ENCODE results near the gene SPAG16.

Gene SPAG16

GRCh38 chr2:214264171-214264570 is 979.9 kb downstream of the SPAG16 start:
- DNase-seq (ENCODE audit: low read depth in 2 of 2) = no peak

GRCh38 chr2:214265991-214266489 is 981.8 kb downstream of the SPAG16 start:
- DNase-seq (ENCODE audit: low read depth in 2 of 2) = no peak

DNA sequence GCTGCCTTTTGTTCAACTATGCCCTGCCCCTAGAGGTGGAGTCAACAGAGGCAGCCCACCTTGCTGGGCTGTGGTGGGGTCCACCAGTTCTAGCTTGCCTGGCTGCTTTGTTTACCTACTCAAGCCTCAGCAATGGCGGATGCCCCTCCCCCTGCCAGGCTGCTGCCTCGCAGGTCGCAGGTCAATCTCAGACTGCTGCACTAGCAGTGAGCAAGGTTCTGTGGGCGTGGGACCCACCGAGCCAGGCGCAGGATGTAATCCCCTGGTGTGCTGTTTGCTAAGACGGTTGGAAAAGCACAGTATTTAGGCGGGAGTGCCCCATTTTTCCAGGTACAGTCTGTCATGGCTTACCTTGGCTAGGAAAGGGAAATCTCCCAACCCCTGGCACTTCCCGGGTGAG is 993.6 kb downstream of the SPAG16 start:
- no peak for DNase-seq (ENCODE audit: low read depth in 2 of 2)

- DNase-seq (ENCODE audit: low read depth in 2 of 2) = no peak
Measured at GRCh38 chr2:214286011-214286410, 1001.7 kb downstream of the SPAG16 start.

DNA sequence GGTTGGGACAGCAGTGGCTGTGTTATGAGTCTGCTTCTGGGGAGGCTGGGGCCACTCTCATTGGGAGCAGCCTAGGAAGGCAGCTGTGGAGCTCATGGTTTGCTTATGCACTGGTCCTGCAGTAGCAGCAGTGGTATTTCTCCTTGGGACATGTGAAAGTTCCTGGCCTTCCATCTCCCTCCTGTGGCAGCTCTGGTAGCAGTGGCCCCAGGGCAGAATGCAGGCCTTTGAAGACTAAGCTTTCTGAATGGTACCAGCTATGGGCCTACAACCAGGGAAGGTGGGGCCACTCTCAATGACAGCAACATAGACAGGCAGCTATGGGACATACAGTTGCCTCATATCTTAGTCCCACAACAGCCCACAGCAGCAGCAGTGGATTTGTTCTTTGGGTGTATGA is 1009.3 kb downstream of the SPAG16 start:
- no peak for DNase-seq (ENCODE audit: low read depth in 2 of 2)

GRCh38 chr2:214294426-214294825 is 1010.2 kb downstream of the SPAG16 start:
- no peak for DNase-seq (ENCODE audit: low read depth in 2 of 2)

- no peak for DNase-seq (ENCODE audit: low read depth in 2 of 2)
Measured at GRCh38 chr2:214297423-214297822, 1013.2 kb downstream of the SPAG16 start.

GRCh38 chr2:214310319-214310718 is 1026.1 kb downstream of the SPAG16 start:
- DNase-seq (ENCODE audit: low read depth in 2 of 2) = no peak

GRCh38 chr2:214311031-214311533 is 1026.8 kb downstream of the SPAG16 start:
- DNase-seq (ENCODE audit: low read depth in 2 of 2) = no peak

DNA sequence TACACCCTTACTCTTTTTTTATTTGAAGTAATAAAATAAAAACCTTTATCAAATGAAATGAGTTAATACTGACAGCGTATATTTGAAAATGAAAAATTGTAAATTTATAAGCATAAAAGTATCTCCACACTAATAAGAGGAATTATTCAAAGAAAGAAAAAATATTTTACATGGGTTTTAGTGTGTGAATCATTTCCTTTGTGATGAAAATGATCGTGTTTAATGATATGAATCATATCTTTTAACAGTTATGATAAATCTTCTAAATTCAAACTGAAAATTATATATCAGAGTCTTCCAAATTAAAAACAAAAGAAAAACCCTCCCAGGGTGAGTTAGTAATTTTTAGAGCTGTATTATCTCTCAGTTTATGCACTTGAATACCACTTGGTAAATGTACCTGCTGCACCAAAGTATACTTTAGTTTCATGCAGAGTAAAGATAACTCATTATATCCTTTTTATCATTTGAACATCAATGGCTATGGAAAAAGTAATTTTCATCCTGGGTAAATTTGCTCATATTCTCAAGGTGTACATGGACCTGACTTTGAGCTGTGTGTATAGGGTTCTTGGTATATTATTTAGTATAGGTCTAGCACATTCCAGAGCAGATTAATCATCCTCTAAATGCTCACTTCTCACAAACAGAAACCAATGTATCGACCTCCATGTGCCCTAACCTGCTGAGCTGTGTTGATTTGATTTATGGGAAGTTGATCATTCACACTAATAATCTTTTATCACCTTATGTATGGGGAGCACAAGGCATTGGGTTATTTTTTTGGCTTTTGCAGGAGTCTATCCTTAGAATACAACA is 1027.9 kb downstream of the SPAG16 start:
- no peak for DNase-seq (ENCODE audit: low read depth in 2 of 2)

DNA sequence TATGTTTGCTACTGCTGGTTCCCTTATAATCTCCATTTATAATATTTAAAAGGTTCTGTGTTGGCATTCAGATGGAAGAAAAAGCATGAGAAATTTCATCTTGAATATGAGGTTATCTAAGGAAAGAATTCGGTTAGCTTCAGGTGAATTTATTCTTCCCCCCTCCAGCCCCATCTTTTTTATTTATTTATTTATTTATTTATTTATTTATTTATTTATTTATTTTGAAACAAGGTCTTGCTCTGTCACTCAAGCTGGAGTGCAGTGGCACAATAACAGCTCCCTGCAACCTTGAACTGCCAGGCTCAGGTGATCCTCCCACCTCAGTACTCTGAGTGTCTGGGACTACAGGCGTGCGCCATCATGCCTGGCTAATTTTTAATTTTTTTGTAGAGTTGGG is 1031.1 kb downstream of the SPAG16 start:
- DNase-seq (ENCODE audit: low read depth in 2 of 2) = no peak

- no peak for DNase-seq (ENCODE audit: low read depth in 2 of 2)
Measured at GRCh38 chr2:214320211-214320610, 1035.9 kb downstream of the SPAG16 start.

DNA sequence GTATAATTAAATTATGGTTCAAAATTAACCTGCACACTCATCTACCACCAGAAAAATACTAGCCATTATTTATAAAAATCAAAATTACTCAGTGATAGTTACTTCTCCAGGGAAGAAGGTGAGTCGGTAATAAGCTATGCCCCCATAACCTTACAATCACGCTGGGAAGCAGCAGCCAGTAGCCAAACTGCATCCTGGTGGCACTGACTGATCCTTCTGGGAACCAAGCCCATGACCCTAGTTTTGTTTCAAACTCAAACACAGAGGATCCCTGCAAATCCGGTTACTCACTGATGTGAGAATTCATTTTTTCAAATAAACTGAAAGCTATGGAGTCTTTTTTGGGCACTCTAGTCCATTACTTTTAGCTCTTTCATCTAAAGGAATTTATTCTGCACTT is 1038.4 kb downstream of the SPAG16 start:
- DNase-seq (ENCODE audit: low read depth in 2 of 2) = no peak

- no peak for DNase-seq (ENCODE audit: low read depth in 2 of 2)
Measured at GRCh38 chr2:214325404-214325803, 1041.1 kb downstream of the SPAG16 start.

DNA sequence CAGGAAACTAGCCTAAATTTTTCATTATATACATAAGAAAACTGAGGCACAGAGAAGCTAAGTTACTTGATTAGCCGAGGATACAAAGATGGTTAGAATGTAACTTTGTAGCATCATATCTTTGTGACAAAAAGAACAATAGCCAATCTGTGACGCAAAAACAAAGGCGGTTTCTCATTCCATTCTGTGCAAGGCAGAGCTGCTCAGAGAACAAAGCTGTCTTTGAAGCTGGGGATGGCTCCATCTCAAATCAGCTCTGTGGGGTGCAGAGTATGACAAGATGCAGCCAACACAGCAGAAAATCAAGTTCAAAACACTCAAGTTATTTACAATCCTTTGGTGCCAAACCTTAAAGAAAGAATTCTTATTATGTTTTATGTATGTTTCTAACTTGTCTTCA is 1044.7 kb downstream of the SPAG16 start:
- no peak for DNase-seq (ENCODE audit: low read depth in 2 of 2)

DNA sequence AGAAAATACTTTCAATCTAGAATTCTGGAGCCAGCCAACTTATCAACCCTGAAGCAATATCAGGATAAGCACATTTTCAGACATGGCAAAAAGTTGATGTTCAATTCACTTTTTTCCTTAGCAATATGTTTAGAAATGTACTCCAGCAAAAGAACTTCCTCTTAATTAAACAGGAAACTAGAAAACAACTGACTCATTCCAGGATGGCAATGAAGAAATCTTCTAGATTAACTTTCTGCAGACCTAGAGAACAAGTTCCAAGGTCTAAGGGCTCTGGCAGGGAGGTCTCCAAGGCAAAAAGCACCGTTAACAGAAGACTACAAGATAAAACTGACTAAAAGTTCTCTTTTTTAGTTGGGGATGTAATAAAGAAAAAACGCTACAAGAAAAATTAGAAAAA is 1057.4 kb downstream of the SPAG16 start:
- DNase-seq (ENCODE audit: low read depth in 2 of 2) = no peak

DNA sequence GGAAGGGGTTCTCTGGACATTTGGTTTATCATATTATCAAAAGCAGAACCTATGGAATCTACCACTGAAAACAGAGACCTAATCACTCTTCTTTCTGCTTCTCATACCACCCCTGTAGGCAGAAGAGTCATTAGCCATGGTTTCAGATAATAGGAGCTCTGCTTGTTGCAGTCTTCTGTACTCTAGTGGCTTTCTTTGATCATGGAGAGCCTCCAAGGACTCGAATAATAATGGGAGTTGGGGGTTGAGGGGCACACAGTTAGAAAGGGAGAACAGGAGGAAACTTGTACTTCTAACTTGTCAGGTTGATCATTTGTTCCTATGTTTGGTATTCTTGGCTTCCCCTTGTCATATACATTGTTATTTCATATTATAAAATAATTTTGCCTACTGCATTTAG is 1074.2 kb downstream of the SPAG16 start:
- no peak for DNase-seq (ENCODE audit: low read depth in 2 of 2)

- no peak for DNase-seq (ENCODE audit: low read depth in 2 of 2)
Measured at GRCh38 chr2:214361116-214361515, 1076.9 kb downstream of the SPAG16 start.

DNA sequence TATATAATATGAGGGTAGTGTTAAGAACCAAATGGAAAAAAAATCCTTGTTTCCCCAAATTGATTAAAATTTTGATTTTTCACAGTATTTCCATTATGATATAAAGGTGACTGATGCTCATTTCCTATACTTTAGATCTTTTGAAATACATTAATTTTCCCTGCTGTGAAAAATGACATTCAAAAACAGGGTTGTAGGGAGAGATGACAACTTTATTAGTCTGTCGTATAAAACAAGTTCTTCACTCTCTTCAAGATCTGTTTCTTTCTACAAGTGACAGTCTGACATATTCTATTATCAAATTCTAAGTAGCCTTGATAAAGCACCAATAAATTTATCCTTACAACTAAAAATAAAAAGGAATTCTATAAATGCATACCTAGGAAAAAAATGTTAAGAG is 1081.3 kb downstream of the SPAG16 start:
- no peak for DNase-seq (ENCODE audit: low read depth in 2 of 2)

DNA sequence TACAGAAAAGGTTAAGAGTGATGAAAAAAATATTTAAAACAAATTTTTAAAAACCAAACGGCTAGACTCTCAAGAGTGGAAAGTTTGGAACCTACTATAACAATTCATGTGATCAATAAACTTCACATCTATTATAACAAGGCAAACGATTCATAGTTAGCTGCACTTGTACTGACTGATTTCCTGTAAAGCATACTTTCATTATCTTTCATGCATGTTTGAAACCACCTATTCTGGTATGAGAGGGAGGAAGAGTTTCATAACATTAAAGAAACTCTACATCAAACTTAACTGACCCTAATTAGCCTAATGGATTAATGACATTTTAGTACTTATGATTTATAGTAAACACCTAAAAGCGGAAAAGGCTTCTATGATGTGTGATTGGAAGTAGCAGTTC is 1082.9 kb downstream of the SPAG16 start:
- DNase-seq (ENCODE audit: low read depth in 2 of 2) = no peak

DNA sequence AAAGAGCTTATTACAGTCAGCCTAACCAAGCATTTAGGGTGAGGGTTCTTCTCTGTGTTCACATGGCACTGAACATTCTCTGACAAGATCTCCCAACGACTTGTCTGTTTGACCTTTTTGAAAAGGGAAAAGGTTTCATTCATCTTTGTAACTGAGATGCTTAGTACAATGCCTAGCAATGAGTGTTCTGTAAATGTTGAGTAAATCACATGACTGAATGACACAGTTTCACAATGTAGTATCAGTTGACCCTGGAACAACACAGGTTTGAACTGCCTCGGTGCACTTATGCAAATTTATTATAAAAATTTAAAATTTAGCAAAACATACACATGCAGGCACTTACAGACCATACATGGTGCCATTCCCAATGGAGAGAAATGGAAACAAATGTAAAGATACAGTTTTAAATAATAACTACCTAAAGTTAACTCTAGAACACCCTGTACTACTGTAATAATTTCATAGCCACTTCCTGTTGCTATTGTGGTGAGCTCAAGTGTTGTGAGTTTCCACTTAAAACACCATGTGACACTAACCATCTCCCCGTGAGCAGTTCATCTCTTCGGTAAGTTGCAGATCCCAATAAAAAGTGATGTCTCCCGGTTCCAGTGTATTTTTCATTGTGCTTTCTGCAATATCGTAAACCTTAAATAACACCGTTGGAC is 1092.5 kb downstream of the SPAG16 start:
- no peak for DNase-seq (ENCODE audit: low read depth in 2 of 2)

- no peak for DNase-seq (ENCODE audit: low read depth in 2 of 2)
Measured at GRCh38 chr2:214377286-214377624, 1093.0 kb downstream of the SPAG16 start.

DNA sequence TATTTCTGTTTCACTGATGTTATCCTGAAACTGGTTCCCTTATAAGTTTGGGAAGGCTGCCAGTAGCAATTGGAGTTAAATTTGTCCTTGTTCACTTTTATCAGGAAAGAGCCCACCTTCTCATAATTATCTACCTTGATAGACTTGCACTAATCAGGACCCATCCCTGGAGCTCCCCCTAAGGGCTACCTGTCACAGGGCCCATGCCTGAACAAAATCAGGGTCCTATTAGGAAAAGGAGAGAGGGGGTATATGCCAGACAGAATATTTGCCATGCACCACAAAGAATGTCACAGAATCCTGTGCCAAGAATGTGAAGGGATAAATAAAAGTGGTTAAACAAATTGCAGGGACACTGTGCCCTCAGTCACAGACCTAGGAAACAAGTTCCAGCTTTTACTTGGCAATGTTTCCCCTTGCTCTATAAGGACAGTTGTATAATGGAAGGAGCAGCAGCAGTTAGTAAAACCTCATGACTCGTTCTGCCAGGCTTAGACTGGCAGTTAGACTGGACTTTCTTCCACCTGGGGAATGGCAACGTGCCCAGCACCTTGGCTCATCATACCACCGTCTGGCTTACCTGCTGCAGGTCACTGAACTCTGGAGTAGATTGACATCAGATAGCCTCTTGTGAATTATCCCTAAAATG is 1094.3 kb downstream of the SPAG16 start:
- no peak for DNase-seq (ENCODE audit: low read depth in 2 of 2)

Measured in activated CD8-positive, alpha-beta memory T cell treated with anti-CD3 and anti-CD28 coated beads for 4 hours (primary cell).